ENCODE results near the gene YY2.

The YY2 gene

GRCh38 chrX:21875013-21875412 is 19.2 kb downstream of the YY2 start:
- DNase-seq: no peak

GRCh38 chrX:21881881-21882574 is 26.2 kb downstream of the YY2 start:
- no peak for DNase-seq

GRCh38 chrX:21883258-21883657 is 27.5 kb downstream of the YY2 start:
- no peak for DNase-seq

GRCh38 chrX:21885568-21885967 is 29.8 kb downstream of the YY2 start:
- no peak for DNase-seq

GRCh38 chrX:21905313-21905712 is 49.5 kb downstream of the YY2 start:
- no peak for DNase-seq

- DNase-seq: no peak
Observed at GRCh38 chrX:21905953-21906352, 50.2 kb downstream of the YY2 start.

GRCh38 chrX:21907260-21907659 is 51.5 kb downstream of the YY2 start:
- DNase-seq: no peak

Measured in hematopoietic multipotent progenitor cell treated with erythropoietin and hydrocortisone succinate and interleukin-3 and kit ligand, for 4 days (in vitro differentiated cells).